Sigmoid colon (tissue), 7 donors: ENCODE measurements around the gene GBA2. TPM values are rescaled to one million over a fixed set of nuclear protein-coding genes. Genes with fewer than 3 reads are reported as not detected.

Experiments
- DNase-seq: peaks from one replicate; pipeline ENCODE4 v3.0.0-alpha.2; 2019
- H3K27ac ChIP-seq, 4 donors: fragments of 200-600 bp; sonication (generic); one replicate each; pipeline ENCODE4 v1.5.1; 2016 to 2019; ENCODE audit warnings: mild to moderate bottlenecking in 1 of 4
- H3K27me3 ChIP-seq, 3 donors: fragments of 200-600 bp; sonication (generic); one replicate each; pipeline ENCODE4 v1.5.1; 2019; ENCODE audit warnings: mild to moderate bottlenecking in 1 of 3
- H3K36me3 ChIP-seq, 4 donors: fragments of 200-600 bp; sonication (generic); one replicate each; pipeline ENCODE4 v1.5.1; 2016 to 2019
- H3K4me1 ChIP-seq, 4 donors: fragments of 200-600 bp; sonication (generic); one replicate each; pipeline ENCODE4 v1.5.1; 2017 to 2019
- H3K4me3 ChIP-seq, 4 donors: fragments of 200-600 bp; sonication (generic); one replicate each; pipeline ENCODE4 v1.5.1; 2017 to 2019; ENCODE audit warnings: mild to moderate bottlenecking in 2 of 4, moderate library complexity in 1 of 4
- H3K9me3 ChIP-seq, 4 donors: fragments of 200-600 bp in 3 of 4; sonication (generic) in 3 of 4; one replicate each; pipeline versions ENCODE4 v1.5.1 to v1.6.1; 2013 to 2019
- CTCF ChIP-seq, 4 experiments: fragments of 450-650 bp in 3 of 4; fragments of 200-600 bp in 1 of 4; IDR thresholded peaks; one replicate each; pipeline ENCODE4 v1.5.1; 2016 to 2019; ENCODE audit warnings: antibody characterized with exemption in 4 of 4, mild to moderate bottlenecking in 3 of 4, moderate library complexity in 2 of 4
- EP300 ChIP-seq, 4 donors: sonication (generic); formaldehyde crosslinking; IDR thresholded peaks; one replicate each; pipeline ENCODE4 v1.6.1; 2017; ENCODE audit warnings: antibody characterized with exemption in 4 of 4
- POLR2A ChIP-seq, 2 donors: fragments of 450-650 bp; IDR thresholded peaks; one replicate each; pipeline ENCODE4 v1.6.1; 2016; ENCODE audit warnings: antibody characterized with exemption in 2 of 2, mild to moderate bottlenecking in 2 of 2, moderate library complexity in 2 of 2
- POLR2AphosphoS5 ChIP-seq, 4 donors: sonication (generic); formaldehyde crosslinking; IDR thresholded peaks; one replicate each; pipeline ENCODE4 v1.6.1; 2017; ENCODE audit warnings: antibody characterized with exemption in 4 of 4
- WGBS, 2 donors: extraction: QIAGEN DNeasy Blood & Tissue Kit; methylation state at CpG; one replicate each; pipeline ENCODE4 v1.1.7; 2013; 5-methylcytosine and 5-hydroxymethylcytosine counted together
- intact Hi-C: fragments of 100-400 bp; cut with DNase I; formaldehyde crosslinking; loops from one replicate; pipeline ENCODE4 v1.15.1; 2023
- polyA plus RNA-seq, 3 donors: library from polyadenylated mRNA; stranded (reverse); fragments of 200-250 nt; gene quantifications; one replicate each; pipeline ENCODE4 v1.2.3, GENCODE V29; 2013
- total RNA-seq, 4 donors: library from RNA; depleted of rRNA; stranded (reverse); fragments of >200 nt; gene quantifications; one replicate each; pipeline ENCODE4 v1.1.0, GENCODE V29; 2016
- donor health status: healthy with polysubstance abuse.
- donor health status: Bipolar disorder and iron deficiency.
- donor health status: healthy.

The GBA2 gene
- total and polyA plus RNA-seq, 7 donors = 34.8 to 91.7 (median 58.5) TPM

- H3K36me3 ChIP-seq = peaks cover 60 to 78% (median 64%) of the 10 kb centered on the region in 4 donors
- H3K27ac ChIP-seq = peak overlapping the region; percentile 95 to 100 (median 98)
- intact Hi-C loops = no loop called here
- 86 to 90% methylated on average over 5 of the region's 5 CpGs for WGBS, 2 donors
- no peaks in the 10 kb centered on the region for H3K27me3 ChIP-seq
- H3K9me3 ChIP-seq = no peaks in the 10 kb centered on the region
- TF ChIP-seq EP300 (IDR thresholded peaks at IDR 0.05) = no peak
- no peak for TF ChIP-seq CTCF (IDR thresholded peaks at IDR 0.05)
- TF ChIP-seq POLR2A (IDR thresholded peaks at IDR 0.05) = no peak
- no peak for TF ChIP-seq POLR2AphosphoS5 (IDR thresholded peaks at IDR 0.05)
- peak; percentile 51 for DNase-seq
- H3K4me3 ChIP-seq = no peak overlapping the region
- peaks cover 0 to 41% (median 23%) of the 10 kb centered on the region in 4 donors for H3K4me1 ChIP-seq
Observed at GRCh38 chr9:35698231-35698630, 50.8 kb downstream of the GBA2 start.

DNA sequence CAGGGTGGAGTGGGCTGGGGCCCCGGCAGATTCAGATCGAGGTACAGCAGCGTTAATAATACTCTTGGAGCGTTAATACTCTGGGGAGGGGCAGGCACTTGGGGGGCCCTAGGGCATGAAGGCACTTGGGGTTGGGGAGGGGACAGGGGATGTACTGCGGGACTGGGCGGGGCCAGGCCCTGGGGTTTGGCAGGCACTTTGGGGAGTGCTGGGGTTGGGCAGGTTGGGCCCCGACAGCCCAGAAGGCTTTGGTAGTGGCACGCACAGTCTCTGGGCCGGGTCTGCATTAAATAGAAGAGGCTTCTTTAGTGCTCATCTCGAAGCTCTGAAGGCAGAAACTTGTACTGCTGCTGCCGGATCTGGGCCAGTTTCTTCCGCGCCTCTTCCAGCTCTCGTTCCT lies 51.5 kb downstream of the GBA2 start:
- Histone ChIP-seq H3K4me3 (no peak overlapping the region), H3K27me3 (no peaks in the 10 kb centered on the region), H3K27ac (peak overlapping the region; percentile 95 to 100 (median 98)), H3K9me3 (no peaks in the 10 kb centered on the region), H3K36me3 (peaks cover 53 to 71% (median 57%) of the 10 kb centered on the region in 4 donors), H3K4me1 (peaks cover 0 to 42% (median 24%) of the 10 kb centered on the region in 4 donors)
- TF ChIP-seq EP300 (IDR thresholded peaks at IDR 0.05) (no peak), POLR2AphosphoS5 (IDR thresholded peaks at IDR 0.05) (no peak), POLR2A (IDR thresholded peaks at IDR 0.05) (no peak), CTCF (IDR thresholded peaks at IDR 0.05) (no peak)
- DNase-seq = peak; percentile 62
- intact Hi-C loops = no loop called here
- 85 to 87% methylated on average over 14 of the region's 14 CpGs for WGBS, 2 donors

DNA sequence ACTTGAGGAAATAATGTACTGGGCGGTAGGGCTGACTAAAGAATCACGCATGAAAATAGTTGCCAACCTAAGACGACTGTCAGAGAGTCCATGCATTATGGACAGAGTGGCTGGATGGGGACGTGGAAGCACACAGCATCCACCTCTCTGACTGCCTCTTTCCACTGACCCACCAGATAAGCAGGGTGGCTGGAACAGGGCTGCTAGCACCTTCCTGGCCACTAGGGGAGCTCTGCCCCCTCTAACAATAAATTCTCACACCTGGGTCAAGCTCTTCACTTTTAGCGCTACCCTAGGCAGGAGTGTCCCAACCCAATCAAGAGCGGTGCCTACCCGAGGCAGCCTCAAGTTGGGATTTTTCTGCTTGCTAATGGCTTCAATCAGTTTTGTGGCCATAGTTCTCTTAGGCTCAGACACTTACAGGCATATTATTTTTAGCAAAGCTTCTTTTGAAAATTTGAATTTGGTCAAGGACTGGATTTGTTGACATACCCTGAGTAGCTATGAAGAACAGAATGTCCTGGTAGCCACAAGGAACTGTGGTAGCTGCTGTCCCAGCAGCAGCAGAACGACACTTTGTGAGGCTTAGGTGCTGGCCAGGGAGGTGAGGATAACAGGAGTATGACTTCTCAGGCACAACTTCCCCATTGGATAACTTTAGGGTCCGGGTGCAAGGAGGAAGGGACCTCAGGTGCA lies 52.4 kb downstream of the GBA2 start:
- Histone ChIP-seq H3K9me3 (no peaks in the 10 kb centered on the region), H3K36me3 (peaks cover 45 to 62% (median 49%) of the 10 kb centered on the region in 4 donors), H3K4me3 (no peak overlapping the region), H3K27ac (peak overlapping the region; percentile 95 to 100 (median 98)), H3K27me3 (no peaks in the 10 kb centered on the region), H3K4me1 (peaks cover 0 to 49% (median 32%) of the 10 kb centered on the region in 4 donors)
- intact Hi-C loops = no loop called here
- DNase-seq = peak; percentile 78
- peak in 3 of 4 donors; percentile 52 to 79 (median 76) for TF ChIP-seq EP300 (IDR thresholded peaks at IDR 0.05)
- peak in 3 of 4 experiments; percentile 88 to 95 (median 94) for TF ChIP-seq CTCF (IDR thresholded peaks at IDR 0.05)
- TF ChIP-seq POLR2AphosphoS5 (IDR thresholded peaks at IDR 0.05) = peak; percentile 5 to 62 (median 41)
- TF ChIP-seq POLR2A (IDR thresholded peaks at IDR 0.05) = no peak
- 38 to 49% methylated on average over 9 of the region's 9 CpGs for WGBS, 2 donors

DNA sequence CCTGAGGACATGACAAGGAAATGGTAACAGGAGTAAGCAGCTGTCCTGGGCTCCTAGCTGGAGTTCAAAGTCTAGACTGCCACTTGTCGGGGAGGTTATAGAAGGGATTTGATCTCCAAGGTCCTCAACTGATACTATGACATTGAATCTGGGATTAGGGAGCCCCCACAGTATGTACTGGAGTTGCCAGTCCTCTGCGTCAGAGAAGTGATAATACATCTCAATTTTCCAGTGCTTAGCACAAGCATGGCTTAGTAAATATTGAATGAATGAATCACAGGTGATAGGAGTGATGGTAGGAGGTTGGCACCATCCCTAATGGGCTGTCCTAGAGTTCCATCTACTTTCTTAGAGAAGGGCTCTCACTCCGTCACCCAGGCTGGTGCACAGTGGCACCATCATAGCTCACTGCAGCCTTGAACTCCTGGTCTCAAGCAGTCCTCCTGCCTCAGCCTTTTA lies 53.1 kb downstream of the GBA2 start:
- no peak overlapping the region for H3K4me3 ChIP-seq
- H3K9me3 ChIP-seq = no peaks in the 10 kb centered on the region
- peaks cover 0 to 54% (median 36%) of the 10 kb centered on the region in 4 donors for H3K4me1 ChIP-seq
- H3K27ac ChIP-seq = peak overlapping the region; percentile 95 to 100 (median 98)
- peaks cover 38 to 55% (median 42%) of the 10 kb centered on the region in 4 donors for H3K36me3 ChIP-seq
- no peaks in the 10 kb centered on the region for H3K27me3 ChIP-seq
- 49 to 83% methylated on average over 3 of the region's 3 CpGs for WGBS, 2 donors
- intact Hi-C loops = no loop called here
- TF ChIP-seq POLR2AphosphoS5 (IDR thresholded peaks at IDR 0.05) (no peak), CTCF (IDR thresholded peaks at IDR 0.05) (no peak), EP300 (IDR thresholded peaks at IDR 0.05) (no peak), POLR2A (IDR thresholded peaks at IDR 0.05) (no peak)
- DNase-seq = peak; percentile 52
